ENCODE measurements around the gene SYP. TPM values are rescaled to one million over a fixed set of nuclear protein-coding genes. Genes with fewer than 3 reads are reported as not detected.

The SYP gene
- total and polyA plus RNA-seq, 3 donors from 2014 or later: 1.7 to 3.4 (median 2.5) TPM

DNA sequence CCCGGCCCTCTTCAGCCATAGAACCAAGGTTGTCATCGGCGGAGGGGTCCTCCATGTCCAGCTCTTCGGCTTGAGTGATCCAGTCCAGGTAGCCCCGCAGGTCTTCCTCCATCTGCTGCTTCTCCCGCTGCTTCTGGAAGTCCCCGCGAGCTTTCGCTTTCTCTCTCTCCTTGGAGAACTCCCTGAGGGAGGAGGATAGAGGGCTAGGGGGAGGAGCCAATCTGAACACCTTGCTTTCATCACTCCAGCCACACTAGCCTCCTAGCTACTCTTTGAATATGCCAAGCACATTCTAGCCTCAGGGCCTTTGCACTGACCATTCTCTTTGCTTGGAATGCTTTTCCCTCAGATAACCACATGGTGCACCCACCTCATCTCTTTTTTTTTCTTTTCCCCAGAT is 27.0 kb upstream of the SYP start:
- no peaks in the 10 kb centered on the region for H3K36me3 ChIP-seq (ENCODE audit: low read depth, missing control alignments)
- H3K27me3 ChIP-seq: no peaks in the 10 kb centered on the region
- 83 to 89% methylated on average over 7 of the region's 9 CpGs for WGBS, 2 donors
- intact Hi-C loops (cut with DNase I; ENCODE audit: low total_unique reads): no loop called here
- H3K9me3 ChIP-seq: no peaks in the 10 kb centered on the region
- H3K4me3 ChIP-seq: no peak overlapping the region
- no peaks in the 10 kb centered on the region for H3K4me1 ChIP-seq
- TF ChIP-seq POLR2A (IDR thresholded peaks at IDR 0.05): no peak
- TF ChIP-seq, protein P1, sequence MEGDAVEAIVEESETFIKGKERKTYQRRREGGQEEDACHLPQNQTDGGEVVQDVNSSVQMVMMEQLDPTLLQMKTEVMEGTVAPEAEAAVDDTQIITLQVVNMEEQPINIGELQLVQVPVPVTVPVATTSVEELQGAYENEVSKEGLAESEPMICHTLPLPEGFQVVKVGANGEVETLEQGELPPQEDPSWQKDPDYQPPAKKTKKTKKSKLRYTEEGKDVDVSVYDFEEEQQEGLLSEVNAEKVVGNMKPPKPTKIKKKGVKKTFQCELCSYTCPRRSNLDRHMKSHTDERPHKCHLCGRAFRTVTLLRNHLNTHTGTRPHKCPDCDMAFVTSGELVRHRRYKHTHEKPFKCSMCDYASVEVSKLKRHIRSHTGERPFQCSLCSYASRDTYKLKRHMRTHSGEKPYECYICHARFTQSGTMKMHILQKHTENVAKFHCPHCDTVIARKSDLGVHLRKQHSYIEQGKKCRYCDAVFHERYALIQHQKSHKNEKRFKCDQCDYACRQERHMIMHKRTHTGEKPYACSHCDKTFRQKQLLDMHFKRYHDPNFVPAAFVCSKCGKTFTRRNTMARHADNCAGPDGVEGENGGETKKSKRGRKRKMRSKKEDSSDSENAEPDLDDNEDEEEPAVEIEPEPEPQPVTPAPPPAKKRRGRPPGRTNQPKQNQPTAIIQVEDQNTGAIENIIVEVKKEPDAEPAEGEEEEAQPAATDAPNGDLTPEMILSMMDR (IDR thresholded peaks at IDR 0.05): no peak
- no peak overlapping the region for H3K27ac ChIP-seq
- DNase-seq: no peak

DNA sequence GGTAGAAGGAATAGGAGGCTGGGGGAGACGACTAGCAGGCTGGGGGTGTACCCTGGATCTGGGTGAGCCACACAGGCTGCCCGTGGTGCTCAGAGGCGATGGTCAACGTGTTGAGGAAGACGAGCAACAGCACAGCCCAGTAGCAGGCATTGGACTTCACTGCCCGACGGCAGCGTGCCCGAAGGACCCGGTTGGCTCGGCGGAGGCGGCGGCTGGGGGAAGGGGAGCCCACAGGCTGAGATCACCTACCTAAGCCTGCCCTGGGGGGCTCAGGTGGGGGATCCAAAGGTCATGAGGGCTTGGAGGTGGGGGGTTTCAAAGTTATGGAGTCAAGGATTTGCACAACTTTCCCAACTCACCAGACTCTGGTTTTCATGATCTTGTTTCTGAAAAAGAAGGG is 25.9 kb upstream of the SYP start:
- no peak overlapping the region for H3K4me3 ChIP-seq
- no peak for DNase-seq
- intact Hi-C loops (cut with DNase I; ENCODE audit: low total_unique reads): no loop called here
- H3K36me3 ChIP-seq (ENCODE audit: low read depth, missing control alignments): no peaks in the 10 kb centered on the region
- no peaks in the 10 kb centered on the region for H3K9me3 ChIP-seq
- TF ChIP-seq, protein P1 (IDR thresholded peaks at IDR 0.05): no peak
- no peak for TF ChIP-seq POLR2A (IDR thresholded peaks at IDR 0.05)
- H3K27ac ChIP-seq: no peak overlapping the region
- no peaks in the 10 kb centered on the region for H3K27me3 ChIP-seq
- 38 to 73% methylated on average over 1 to 14 of the region's 14 CpGs for WGBS, 2 donors
- H3K4me1 ChIP-seq: no peaks in the 10 kb centered on the region

DNA sequence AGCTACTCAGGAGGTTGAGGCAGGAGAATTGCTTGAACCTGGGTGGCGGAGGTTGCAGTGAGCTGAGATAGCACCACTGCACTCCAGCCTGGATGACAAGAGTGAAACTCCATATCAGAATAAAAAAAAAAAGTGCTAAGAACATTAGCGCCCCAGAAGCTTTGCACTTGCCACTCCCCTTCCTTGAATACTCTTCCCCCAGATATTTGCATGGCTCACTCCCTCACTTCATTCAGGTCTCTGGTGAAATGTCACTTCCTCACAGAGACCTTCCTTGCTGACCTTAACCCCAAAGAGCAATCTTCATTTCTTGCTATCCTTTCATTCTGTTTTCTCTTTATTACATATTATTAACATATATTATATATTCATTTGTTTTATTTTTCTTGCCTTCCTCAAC is 21.9 kb upstream of the SYP start:
- intact Hi-C loops (cut with DNase I; ENCODE audit: low total_unique reads): no loop called here
- TF ChIP-seq, protein P1 (IDR thresholded peaks at IDR 0.05): no peak
- TF ChIP-seq POLR2A (IDR thresholded peaks at IDR 0.05): no peak
- no peaks in the 10 kb centered on the region for H3K27me3 ChIP-seq
- H3K9me3 ChIP-seq: no peaks in the 10 kb centered on the region
- H3K27ac ChIP-seq: no peak overlapping the region
- no peak for DNase-seq
- H3K36me3 ChIP-seq (ENCODE audit: low read depth, missing control alignments): no peaks in the 10 kb centered on the region
- 79 to 86% methylated on average over 2 of the region's 2 CpGs for WGBS, 2 donors
- no peaks in the 10 kb centered on the region for H3K4me1 ChIP-seq
- no peak overlapping the region for H3K4me3 ChIP-seq

DNA sequence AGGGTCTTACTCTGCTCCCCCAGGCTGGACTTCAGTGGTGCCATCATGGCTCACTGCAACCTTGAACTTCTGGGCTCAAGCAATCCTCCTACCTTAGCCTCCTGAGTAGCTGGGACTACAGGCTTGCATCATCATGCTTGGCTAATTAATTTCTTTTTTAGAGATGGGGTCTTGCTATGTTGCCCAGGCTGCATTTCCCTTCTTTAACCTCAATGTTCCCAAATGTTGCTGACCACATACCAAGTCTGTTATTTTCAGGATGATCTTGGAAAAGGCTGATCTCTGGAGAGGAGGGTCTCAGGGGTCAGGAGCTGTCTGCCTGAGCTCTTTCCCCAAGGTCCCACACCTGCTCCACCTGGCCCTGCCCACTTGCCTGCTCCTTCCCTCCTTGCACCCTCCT is 20.1 kb upstream of the SYP start:
- intact Hi-C loops (cut with DNase I; ENCODE audit: low total_unique reads): no loop called here
- H3K27ac ChIP-seq: no peak overlapping the region
- no peaks in the 10 kb centered on the region for H3K9me3 ChIP-seq
- no peaks in the 10 kb centered on the region for H3K4me1 ChIP-seq
- no peak overlapping the region for H3K4me3 ChIP-seq
- no peaks in the 10 kb centered on the region for H3K36me3 ChIP-seq (ENCODE audit: low read depth, missing control alignments)
- DNase-seq: no peak
- H3K27me3 ChIP-seq: no peaks in the 10 kb centered on the region
- TF ChIP-seq, protein P1 (IDR thresholded peaks at IDR 0.05): no peak
- no peak for TF ChIP-seq POLR2A (IDR thresholded peaks at IDR 0.05)

DNA sequence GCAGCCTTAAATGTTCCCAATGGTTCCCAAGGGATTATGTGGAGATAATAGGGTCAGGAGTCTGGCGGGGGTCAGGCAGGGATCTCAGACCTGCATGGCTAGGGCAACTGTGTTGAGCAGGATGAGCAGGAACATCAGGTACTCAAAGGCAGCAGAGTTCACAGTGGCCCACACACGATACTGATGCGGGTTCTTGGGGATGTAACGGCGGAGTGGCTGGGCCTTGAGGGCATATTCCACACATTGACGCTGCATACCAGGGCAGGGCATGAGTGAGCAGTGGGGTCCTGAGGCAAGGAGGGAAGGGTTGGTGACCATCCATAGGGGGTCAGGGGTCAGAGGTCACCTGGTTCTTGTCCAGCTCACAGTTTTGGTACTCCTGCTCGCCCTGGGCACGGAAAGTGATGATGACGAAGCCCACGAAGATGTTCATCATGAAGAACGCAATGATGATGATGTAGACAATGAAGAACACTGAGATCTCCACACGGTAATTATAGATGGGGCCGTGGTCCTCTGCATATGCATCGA is 15.1 kb upstream of the SYP start:
- 82 to 100% methylated on average over 1 to 10 of the region's 14 CpGs for WGBS, 2 donors

More for the DNA sequence above, 15.1 kb upstream of the SYP start:
- Histone ChIP-seq H3K36me3 (ENCODE audit: low read depth, missing control alignments) (no peaks in the 10 kb centered on the region), H3K4me3 (no peak overlapping the region), H3K27me3 (no peaks in the 10 kb centered on the region), H3K27ac (no peak overlapping the region), H3K9me3 (no peaks in the 10 kb centered on the region), H3K4me1 (no peaks in the 10 kb centered on the region)
- TF ChIP-seq, protein P1 (IDR thresholded peaks at IDR 0.05): no peak
- TF ChIP-seq POLR2A (IDR thresholded peaks at IDR 0.05): no peak
- intact Hi-C loops (cut with DNase I; ENCODE audit: low total_unique reads): no loop called here
- DNase-seq: no peak

Data from testis (tissue), 3 donors.